Common myeloid progenitor, CD34-positive (primary cell): ENCODE measurements around the gene SPACA9.

Source experiments
- CTCF ChIA-PET: fragments of 350-600 bp; sonication (Branson Sonifier 250); formaldehyde crosslinking; loops from one replicate; lab custom pipeline; 2021; ENCODE audit warnings: antibody characterized with exemption; lab: Charles Lee
- POLR2A ChIA-PET: fragments of 350-600 bp; sonication (Branson Sonifier 250); formaldehyde crosslinking; loops from one replicate; lab custom pipeline; 2021; ENCODE audit warnings: antibody characterized with exemption; lab: Charles Lee
- DNase-seq, 3 donors: peaks; one replicate each; pipeline versions ENCODE4 v3.0.0 to v3.0.0-alpha.2; 2013
- H3K27ac ChIP-seq, 2 experiments: 1 replicate in 1 of 2; 2 replicates in 1 of 2; pipeline ENCODE4 v1.7.0; 2013; ENCODE audit warnings: inconsistent platforms in 2 of 2, low read length in 2 of 2, mild to moderate bottlenecking in 2 of 2, low read depth in 1 of 2, moderate library complexity in 1 of 2; ENCODE audit not compliant: severe bottlenecking in 2 of 2, insufficient read depth in 1 of 2, poor library complexity in 1 of 2
- H3K27me3 ChIP-seq, 5 experiments: replicated peaks in 2 of 5; 1 replicate in 3 of 5; 2 replicates in 2 of 5; pipeline versions ENCODE4 v1.6.1 to v1.7.0; 2013; ENCODE audit warnings: low read length in 4 of 5, mild to moderate bottlenecking in 2 of 5, moderate library complexity in 2 of 5, inconsistent platforms in 1 of 5; ENCODE audit not compliant: insufficient read depth in 5 of 5, control insufficient read depth in 4 of 5
- H3K36me3 ChIP-seq, 4 experiments: 1 replicate in 2 of 4; 2 replicates in 2 of 4; pipeline versions ENCODE4 v1.6.1 to v1.7.0; 2013; ENCODE audit warnings: low read length in 3 of 4, control low read depth in 1 of 4, mild to moderate bottlenecking in 1 of 4; ENCODE audit not compliant: control insufficient read depth in 4 of 4, insufficient read depth in 4 of 4
- H3K4me1 ChIP-seq, 4 experiments: 1 replicate in 3 of 4; 2 replicates in 1 of 4; pipeline versions ENCODE4 v1.6.1 to v1.7.1; 2013; ENCODE audit warnings: low read length in 3 of 4, mild to moderate bottlenecking in 3 of 4, control low read depth in 1 of 4, inconsistent platforms in 1 of 4, moderate library complexity in 1 of 4; ENCODE audit not compliant: control insufficient read depth in 4 of 4, insufficient read depth in 4 of 4; ENCODE audit errors: control extremely low read depth in 1 of 4
- H3K4me3 ChIP-seq, 7 experiments: 1 replicate in 4 of 7; 2 replicates in 3 of 7; pipeline versions ENCODE4 v1.5.1 to v1.7.0; 2013; ENCODE audit warnings: mild to moderate bottlenecking in 7 of 7, low read length in 6 of 7, moderate library complexity in 6 of 7, inconsistent platforms in 2 of 7, low read depth in 2 of 7, control low read depth in 1 of 7; ENCODE audit not compliant: insufficient read depth in 4 of 7, control insufficient read depth in 1 of 7; ENCODE audit errors: extremely low read depth in 1 of 7
- H3K9me3 ChIP-seq, 5 experiments: 1 replicate in 4 of 5; 2 replicates in 1 of 5; pipeline versions ENCODE4 v1.6.1 to v1.7.1; 2013; ENCODE audit warnings: low read length in 4 of 5, mild to moderate bottlenecking in 2 of 5, inconsistent platforms in 1 of 5, low read depth in 1 of 5, moderate library complexity in 1 of 5; ENCODE audit not compliant: control insufficient read depth in 4 of 5, insufficient read depth in 2 of 5; ENCODE audit errors: control extremely low read depth in 1 of 5
- WGBS: methylation state at CpG from one replicate; pipeline ENCODE4 v1.1.5; 2013; ENCODE audit not compliant: insufficient coverage; 5-methylcytosine and 5-hydroxymethylcytosine counted together

SPACA9 gene

DNA sequence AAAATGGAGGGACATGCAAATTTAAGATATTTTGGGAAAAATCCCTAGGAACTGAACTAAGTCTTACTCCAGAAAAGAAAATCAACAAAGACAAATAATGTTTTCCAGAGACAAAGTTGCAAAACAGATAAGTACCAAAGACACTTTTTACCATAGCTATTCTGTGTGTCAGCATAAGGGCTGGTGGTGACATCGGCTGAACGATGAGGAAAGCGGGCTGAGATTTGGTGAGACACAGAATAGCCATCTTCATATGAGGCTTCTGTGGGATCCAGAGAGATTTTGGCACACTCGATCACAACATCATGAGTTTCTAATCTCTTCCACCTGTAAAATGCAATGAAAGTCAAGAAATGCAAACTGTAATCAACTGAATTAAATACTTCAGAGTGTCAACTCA lies 33.4 kb downstream of the SPACA9 start:
- Histone ChIP-seq H3K4me1 (no peaks in the 10 kb centered on the region), H3K4me3 (no peak overlapping the region), H3K9me3 (no peaks in the 10 kb centered on the region), H3K36me3 (peaks cover 13 to 62% (median 41%) of the 10 kb centered on the region in 4 experiments), H3K27ac (no peak overlapping the region), H3K27me3 (no peaks in the 10 kb centered on the region)
- POLR2A ChIA-PET, result no interaction called here
- no peak for DNase-seq
- 98% methylated on average over 4 of the region's 4 CpGs for WGBS
- CTCF ChIA-PET, result no interaction called here

DNA sequence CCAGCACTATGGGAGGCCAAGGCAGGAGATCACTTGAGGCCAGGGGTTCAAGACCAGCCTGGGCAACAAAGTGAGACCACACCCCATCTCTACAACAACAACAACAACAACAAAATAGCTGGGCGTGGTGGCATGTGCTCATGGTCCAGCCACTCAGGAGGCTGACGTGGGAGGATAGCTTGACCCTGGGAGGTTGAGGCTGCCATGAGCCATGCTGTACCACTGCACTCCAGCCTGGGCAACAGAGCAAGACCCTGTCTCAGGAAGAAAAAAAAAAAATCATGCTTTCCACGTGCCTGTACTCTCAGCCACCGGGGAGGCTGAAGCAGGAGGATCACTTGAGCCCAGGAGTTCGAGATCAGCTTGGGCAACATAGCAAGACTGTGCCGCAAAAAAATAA lies 36.2 kb downstream of the SPACA9 start:
- POLR2A ChIA-PET, result no interaction called here
- Histone ChIP-seq H3K36me3 (peaks cover 24 to 76% (median 43%) of the 10 kb centered on the region in 4 experiments), H3K27me3 (no peaks in the 10 kb centered on the region)

GRCh38 chr9:132919614-132920268 lies 41.0 kb downstream of the SPACA9 start:
- CTCF ChIA-PET, result interaction anchor here (1.3 to 1.9 kb wide), 3 partner anchors 15 to 20 kb away, joined by 3 to 6 read pairs (median 5); no protein-coding TSS in a partner anchor
- 98% methylated on average over 7 of the region's 7 CpGs for whole genome bisulfite sequencing
- H3K4me3 ChIP-seq, result no peak overlapping the region
- H3K27me3 ChIP-seq, result no peaks in the 10 kb centered on the region
- POLR2A ChIA-PET, result no interaction called here
- no peak for DNase-seq
- H3K9me3 ChIP-seq, result no peaks in the 10 kb centered on the region
- peaks cover 32 to 89% (median 49%) of the 10 kb centered on the region in 4 experiments for H3K36me3 ChIP-seq
- no peak overlapping the region for H3K27ac ChIP-seq
- no peaks in the 10 kb centered on the region for H3K4me1 ChIP-seq

More for the DNA sequence above, 36.2 kb downstream of the SPACA9 start:
- Histone ChIP-seq H3K27ac (no peak overlapping the region), H3K4me1 (no peaks in the 10 kb centered on the region), H3K4me3 (no peak overlapping the region), H3K9me3 (no peaks in the 10 kb centered on the region)
- CTCF ChIA-PET, result interaction anchor here (0.8 to 2.3 kb wide), 4 partner anchors 9 to 59 kb away, joined by 3 to 8 read pairs (median 4); no protein-coding TSS in a partner anchor
- no peak for DNase-seq
- 100% methylated on average over 4 of the region's 6 CpGs for WGBS

- no peak for DNase-seq
- H3K4me1 ChIP-seq, result no peaks in the 10 kb centered on the region
- no peak overlapping the region for H3K4me3 ChIP-seq
- peaks cover 40 to 89% (median 55%) of the 10 kb centered on the region in 4 experiments for H3K36me3 ChIP-seq
- POLR2A ChIA-PET, result interaction anchor here (0.6 kb wide), 1 partner anchor 70 kb away, joined by 3 read pairs; no protein-coding TSS in a partner anchor
- H3K9me3 ChIP-seq, result no peaks in the 10 kb centered on the region
- H3K27me3 ChIP-seq, result no peaks in the 10 kb centered on the region
- CTCF ChIA-PET, result interaction anchor here (0.6 kb wide), 1 partner anchor 8 kb away, joined by 5 read pairs; no protein-coding TSS in a partner anchor
- WGBS, result 97% methylated on average over 9 of the region's 9 CpGs
- H3K27ac ChIP-seq, result no peak overlapping the region
Measured at GRCh38 chr9:132923346-132923902, 44.7 kb downstream of the SPACA9 start.

DNA sequence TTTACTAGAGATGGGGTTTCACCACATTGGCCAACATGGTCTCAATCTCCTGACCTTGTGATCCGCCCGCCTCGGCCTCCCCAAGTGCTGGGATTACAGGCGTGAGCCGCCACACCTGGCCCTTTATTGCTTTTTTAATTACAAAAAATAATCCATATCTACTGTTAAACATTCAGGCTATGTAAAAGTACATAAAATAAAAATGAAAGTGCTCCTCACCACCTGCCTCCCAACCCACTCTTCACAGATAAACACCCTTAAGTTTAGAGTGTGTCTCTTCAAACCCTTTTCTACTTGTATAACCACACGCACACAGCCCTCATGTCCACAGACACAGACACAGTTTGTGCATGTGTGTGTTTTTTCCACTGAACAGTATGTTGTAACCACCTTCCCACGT lies 49.0 kb downstream of the SPACA9 start:
- no peaks in the 10 kb centered on the region for H3K27me3 ChIP-seq
- POLR2A ChIA-PET, result no interaction called here
- no peaks in the 10 kb centered on the region for H3K9me3 ChIP-seq
- WGBS, result 92% methylated on average over 1 of the region's 7 CpGs
- no peaks in the 10 kb centered on the region for H3K4me1 ChIP-seq
- CTCF ChIA-PET, result interaction anchor here (0.9 kb wide), 1 partner anchor 16 kb away, joined by 4 read pairs; the partner anchor contains the start of gene TSC1
- H3K36me3 ChIP-seq, result peaks cover 20 to 61% (median 38%) of the 10 kb centered on the region in 4 experiments
- DNase-seq, result no peak
- H3K4me3 ChIP-seq, result no peak overlapping the region
- no peak overlapping the region for H3K27ac ChIP-seq

- Histone ChIP-seq H3K36me3 (peaks cover 10 to 53% (median 29%) of the 10 kb centered on the region in 4 experiments), H3K27me3 (no peaks in the 10 kb centered on the region), H3K9me3 (no peaks in the 10 kb centered on the region), H3K27ac (no peak overlapping the region), H3K4me1 (no peaks in the 10 kb centered on the region), H3K4me3 (no peak overlapping the region)
- POLR2A ChIA-PET, result no interaction called here
- 100% methylated on average over 4 of the region's 9 CpGs for WGBS
- CTCF ChIA-PET, result interaction anchor here (1.3 kb wide), 1 partner anchor 26 kb away, joined by 3 read pairs; no protein-coding TSS in a partner anchor
- no peak for DNase-seq
Measured at GRCh38 chr9:132931178-132931735, 52.6 kb downstream of the SPACA9 start.
